HG02885 (cell line): Measurements from ENCODE around the gene KCNN3.

ENCODE experiments used
- ATAC-seq: cut with Tn5 transposase; IDR thresholded peaks from one replicate; pipeline ENCODE4 v1.9.1; 2021; ENCODE audit warnings: mild to moderate bottlenecking; ENCODE audit not compliant: unreplicated experiment, poor library complexity

The KCNN3 gene

GRCh38 chr1:154881820-154882535, 11.9 kb upstream of the KCNN3 start:
- no peak for ATAC-seq

DNA sequence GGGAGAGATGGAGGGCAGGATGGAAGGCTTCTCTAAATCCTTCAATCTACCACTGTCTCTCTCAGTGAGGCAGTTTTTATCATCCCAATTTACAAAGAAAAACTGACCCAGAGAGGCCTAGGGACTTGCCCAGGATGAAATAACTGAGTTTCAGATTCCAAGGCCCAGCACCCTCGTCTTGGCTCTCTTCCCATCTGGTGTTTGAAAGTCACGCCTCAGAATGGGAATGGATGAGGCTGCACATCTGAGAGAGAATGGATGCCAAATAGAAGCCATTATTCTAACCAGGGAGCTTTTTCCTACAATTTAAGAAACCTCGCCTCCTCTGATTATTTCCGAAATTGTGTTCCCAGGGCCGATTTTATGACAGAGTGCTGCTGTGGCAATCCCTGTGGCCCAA, 10.6 kb upstream of the KCNN3 start:
- no peak for ATAC-seq

DNA sequence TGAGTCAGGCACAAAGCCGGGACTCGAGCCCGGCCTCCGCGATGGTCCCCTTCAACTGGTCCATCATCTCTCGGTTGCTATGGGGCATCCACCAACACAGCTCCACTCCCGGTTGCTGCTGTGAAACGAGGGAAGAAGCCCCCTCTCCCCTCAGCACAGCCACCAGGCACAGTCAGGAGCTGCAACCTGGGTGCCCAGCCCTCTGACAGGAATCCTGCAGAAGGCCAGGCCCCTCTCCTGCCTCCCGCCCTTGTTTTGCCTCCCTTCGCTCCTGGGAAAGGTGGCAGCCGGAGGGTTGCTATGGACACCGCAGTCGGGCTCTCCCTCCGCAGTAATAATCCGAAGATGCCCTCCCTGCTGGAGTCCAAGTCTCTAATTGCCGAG, 8.9 kb upstream of the KCNN3 start:
- ATAC-seq = no peak

- peak; percentile 58 for ATAC-seq
These were observed 8.4 kb upstream of the KCNN3 start for GRCh38 chr1:154878371-154879037.

- no peak for ATAC-seq
These were observed 7.4 kb upstream of the KCNN3 start for GRCh38 chr1:154877370-154877974.

DNA sequence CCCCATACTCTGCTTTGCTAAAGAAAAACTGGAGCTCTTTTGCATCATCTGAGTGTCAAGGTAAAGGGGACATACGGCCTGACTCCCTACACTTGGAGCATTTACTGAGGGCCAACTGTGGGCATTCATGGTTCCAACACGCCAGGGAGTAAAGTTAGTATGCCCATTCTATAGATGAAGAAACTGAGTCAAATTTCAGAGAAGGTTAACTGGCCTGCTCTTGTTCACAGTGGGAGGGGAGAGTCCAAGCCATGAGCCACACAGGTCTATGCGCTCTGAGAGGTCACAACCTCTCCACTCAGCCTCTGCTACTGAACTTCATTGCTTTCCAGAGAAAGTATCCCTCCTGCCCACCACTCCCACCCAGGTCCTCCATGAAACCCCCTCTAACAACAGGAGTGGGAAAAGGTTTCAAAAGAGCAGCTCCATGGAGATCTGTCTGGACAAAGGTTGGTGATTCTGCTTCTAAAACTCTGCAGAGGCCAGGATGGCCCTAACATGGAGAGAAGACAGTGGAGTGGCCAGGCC, 6.8 kb upstream of the KCNN3 start:
- ATAC-seq = no peak

DNA sequence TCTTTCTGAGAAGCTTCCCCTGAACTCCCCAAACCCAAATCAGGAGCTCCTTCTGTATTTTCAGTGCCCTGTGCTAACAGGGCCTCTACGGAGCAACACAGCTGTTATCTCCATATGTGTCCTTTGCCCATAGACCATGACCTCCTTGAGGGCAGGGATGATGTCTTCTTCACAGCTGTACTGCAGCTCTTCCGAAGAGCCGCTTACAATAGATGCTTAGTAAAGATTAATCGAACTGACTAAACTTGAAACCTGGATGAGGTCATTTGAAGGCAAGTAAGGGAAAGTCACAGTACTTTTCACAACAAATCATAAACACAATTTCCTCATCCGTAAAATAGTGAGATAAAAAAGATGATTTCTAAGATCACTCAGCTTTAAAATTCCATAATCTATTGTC, 4.4 kb upstream of the KCNN3 start:
- no peak for ATAC-seq

GRCh38 chr1:154873321-154873950, 3.4 kb upstream of the KCNN3 start:
- no peak for ATAC-seq

- no peak for ATAC-seq
These were observed 1.3 kb upstream of the KCNN3 start for GRCh38 chr1:154871374-154871773.

- ATAC-seq = no peak
These were observed 653 bp upstream of the KCNN3 start for GRCh38 chr1:154870734-154871133.

GRCh38 chr1:154869351-154870114, 548 bp downstream of the KCNN3 start:
- no peak for ATAC-seq

- ATAC-seq = no peak
These were observed 2.1 kb downstream of the KCNN3 start for GRCh38 chr1:154867841-154868605.

DNA sequence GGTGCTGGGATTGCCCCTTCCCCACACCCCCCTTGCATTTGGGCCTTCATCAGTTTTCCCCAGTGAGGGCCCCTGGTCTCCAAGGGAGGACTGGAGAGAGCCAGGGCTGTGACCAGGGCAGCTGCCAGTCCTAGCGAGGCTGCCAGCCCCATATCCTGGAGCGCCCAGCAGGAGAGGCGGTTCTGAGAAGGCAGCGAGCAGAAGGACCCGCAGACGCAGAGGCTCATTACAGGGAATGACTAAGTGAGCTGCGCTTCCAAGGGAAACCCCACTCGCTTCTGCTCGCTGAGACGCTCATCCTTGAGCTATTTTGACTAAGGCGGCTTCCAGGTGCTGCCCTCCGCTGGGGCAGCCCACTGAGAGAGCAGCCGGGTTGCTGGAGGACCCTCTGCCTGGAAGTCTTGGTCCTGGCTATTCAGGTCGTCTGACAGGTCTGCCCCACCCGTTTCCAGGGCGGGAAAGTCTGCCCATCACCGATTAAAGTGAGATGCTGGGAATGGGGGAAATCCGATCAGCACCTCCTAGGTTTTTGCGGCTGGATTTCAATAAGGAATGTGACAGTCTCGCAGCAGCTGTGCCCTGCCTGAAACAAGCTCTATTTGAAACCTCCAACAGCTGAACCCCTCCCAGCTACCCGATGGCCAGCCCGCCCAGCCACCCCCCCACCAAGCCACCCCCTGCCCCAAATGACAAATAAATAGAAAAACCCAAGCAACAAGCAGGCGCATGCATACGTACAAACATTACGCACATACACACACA, 2.8 kb downstream of the KCNN3 start:
- no peak for ATAC-seq

- ATAC-seq = no peak
These were observed 3.6 kb downstream of the KCNN3 start for GRCh38 chr1:154866257-154867063.

DNA sequence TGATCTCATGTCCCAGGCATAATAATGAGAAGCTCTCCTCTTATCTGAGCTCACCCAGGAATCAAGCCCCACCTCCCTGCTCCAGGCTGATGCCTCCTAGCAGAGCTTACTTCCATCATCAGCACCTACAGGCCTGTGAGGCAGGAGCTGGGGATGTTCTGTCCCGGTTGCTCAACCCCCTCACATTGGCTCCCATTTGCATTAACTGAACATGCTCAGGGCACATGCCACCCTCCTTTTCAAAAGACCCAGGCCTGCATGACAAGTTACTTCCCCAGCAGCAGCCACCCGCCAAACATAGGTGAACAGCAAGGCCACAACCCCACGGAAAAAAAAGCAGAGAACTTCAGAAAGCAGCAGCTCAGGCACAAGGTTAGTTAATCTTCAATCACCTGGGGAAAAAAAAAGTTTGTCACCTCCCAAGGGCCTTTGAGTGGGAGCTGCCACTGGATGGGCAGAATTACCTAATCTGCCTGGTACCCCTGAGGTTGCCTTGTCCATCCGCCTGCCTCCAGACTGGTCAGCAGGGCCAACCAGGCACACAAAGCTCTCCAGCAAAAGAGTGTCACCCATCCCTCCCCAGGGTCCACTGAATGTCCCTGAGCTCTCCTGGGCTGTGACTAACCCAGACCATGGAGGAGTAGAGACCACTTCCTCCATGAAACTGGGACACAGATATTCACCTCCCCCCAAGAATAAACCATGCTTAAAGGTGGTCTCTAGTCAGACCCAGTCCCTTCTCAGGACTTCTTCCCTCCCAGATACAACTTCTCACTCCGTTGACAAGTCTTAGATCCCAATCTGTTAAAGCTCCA, 4.4 kb downstream of the KCNN3 start:
- ATAC-seq = no peak

DNA sequence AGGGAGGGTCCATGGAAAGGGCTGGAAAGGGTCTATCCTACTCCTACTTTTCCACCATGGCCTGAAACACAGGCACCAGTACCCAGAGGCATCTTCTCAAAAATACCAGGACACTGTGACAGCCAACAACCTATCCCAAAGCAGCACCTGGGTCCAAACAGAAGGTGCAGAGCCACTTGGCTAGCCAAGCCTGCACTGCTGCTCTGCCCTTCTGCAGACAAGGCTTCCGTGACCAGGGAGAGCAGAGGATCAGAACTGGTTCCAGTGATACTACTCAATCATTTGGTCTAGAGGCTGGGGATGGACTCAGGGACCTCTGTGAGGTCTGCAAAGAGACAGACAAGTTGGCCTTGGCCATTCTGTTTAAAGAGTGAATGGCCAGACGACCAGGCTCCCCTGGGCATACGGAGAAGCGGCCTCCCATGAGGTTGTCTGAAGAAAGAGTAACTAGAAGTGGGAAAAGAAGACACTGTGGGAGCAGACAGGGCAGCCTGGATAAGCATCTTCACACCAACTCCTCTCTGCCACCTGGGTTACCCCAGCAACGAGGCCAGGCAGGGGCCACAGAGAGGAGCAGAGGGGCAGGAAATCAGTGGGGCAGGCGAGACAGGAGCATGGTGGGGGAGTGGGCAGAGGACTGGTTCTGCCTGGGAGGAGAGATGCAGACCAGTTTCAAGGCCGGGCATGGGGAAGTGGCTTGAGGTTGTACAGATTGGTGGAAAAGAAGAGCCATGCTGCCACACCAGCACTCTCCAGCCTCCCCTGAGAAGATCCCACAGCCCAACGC, 5.7 kb downstream of the KCNN3 start:
- no peak for ATAC-seq
